NCI-H2196 treated with DMSO at 0.1 percent for 48 hours (cell line): Measurements from ENCODE around the gene ARMC3.

Experiments
- DNase-seq: peaks from one replicate; lab custom pipeline; 2025; ENCODE audit not compliant: unreplicated experiment; lab: John Stamatoyannopoulos, UW

ARMC3 gene

GRCh38 chr10:22992075-22992474, 64.2 kb downstream of the ARMC3 start:
- DNase-seq = no peak

GRCh38 chr10:22992621-22993020, 64.8 kb downstream of the ARMC3 start:
- no peak for DNase-seq

- no peak for DNase-seq
Observed at GRCh38 chr10:22993314-22993713, 65.5 kb downstream of the ARMC3 start.

- no peak for DNase-seq
Observed at GRCh38 chr10:22997096-22997495, 69.2 kb downstream of the ARMC3 start.

- DNase-seq = no peak
Observed at GRCh38 chr10:22998091-22998490, 70.2 kb downstream of the ARMC3 start.

- DNase-seq = no peak
Observed at GRCh38 chr10:22999942-23000341, 72.1 kb downstream of the ARMC3 start.

- DNase-seq = no peak
Observed at GRCh38 chr10:23001901-23002516, 74.2 kb downstream of the ARMC3 start.

- DNase-seq = no peak
Observed at GRCh38 chr10:23005150-23005549, 77.3 kb downstream of the ARMC3 start.

- DNase-seq = no peak
Observed at GRCh38 chr10:23013581-23014335, 85.9 kb downstream of the ARMC3 start.

- DNase-seq = no peak
Observed at GRCh38 chr10:23015021-23015707, 87.3 kb downstream of the ARMC3 start.

- no peak for DNase-seq
Observed at GRCh38 chr10:23016636-23017035, 88.8 kb downstream of the ARMC3 start.

GRCh38 chr10:23019633-23020032, 91.8 kb downstream of the ARMC3 start:
- DNase-seq = no peak

- DNase-seq = no peak
Observed at GRCh38 chr10:23021430-23021829, 93.6 kb downstream of the ARMC3 start.

GRCh38 chr10:23024002-23024401, 96.1 kb downstream of the ARMC3 start:
- DNase-seq = no peak

GRCh38 chr10:23031318-23031717, 103.5 kb downstream of the ARMC3 start:
- no peak for DNase-seq

GRCh38 chr10:23034790-23035189, 106.9 kb downstream of the ARMC3 start:
- DNase-seq = no peak

GRCh38 chr10:23035569-23035968, 107.7 kb downstream of the ARMC3 start:
- DNase-seq = no peak

GRCh38 chr10:23037152-23037551, 109.3 kb downstream of the ARMC3 start:
- no peak for DNase-seq

- DNase-seq = no peak
Observed at GRCh38 chr10:23037561-23037960, 109.7 kb downstream of the ARMC3 start.

- DNase-seq = no peak
Observed at GRCh38 chr10:23038172-23038571, 110.3 kb downstream of the ARMC3 start.

GRCh38 chr10:23040002-23040401, 112.1 kb downstream of the ARMC3 start:
- DNase-seq = no peak

- no peak for DNase-seq
Observed at GRCh38 chr10:23046027-23046426, 118.2 kb downstream of the ARMC3 start.
